OCI-LY1 (cell line): ENCODE data around the gene PIP4K2C.
A peak's percentile ranks its signal among the peaks of the same experiment; 100 is the strongest.

ENCODE experiments used
- H2AFZ ChIP-seq: fragments of 200-600 bp; sonication (generic), shearing (Covaris generic); 2 replicates; pipeline ENCODE4 v1.6.0; 2014; ENCODE audit warnings: antibody characterized with exemption, mild to moderate bottlenecking, low read length
- H3F3A ChIP-seq: fragments of 200-600 bp; sonication (generic), shearing (Covaris generic); 2 replicates; pipeline ENCODE4 v1.6.0; 2014; ENCODE audit warnings: mild to moderate bottlenecking, antibody characterized with exemption, low read length, moderate library complexity; ENCODE audit not compliant: insufficient read depth
- H3K27ac ChIP-seq: fragments of 200-600 bp; sonication (generic); 2 replicates; pipeline ENCODE4 v1.5.1; 2014; ENCODE audit warnings: low read length, mixed run types, mild to moderate bottlenecking, low read depth; ENCODE audit not compliant: poor library complexity, severe bottlenecking
- H3K27me3 ChIP-seq: fragments of 200-600 bp; sonication (generic); 2 replicates; pipeline ENCODE4 v1.6.0; 2014; ENCODE audit warnings: antibody characterized with exemption, mild to moderate bottlenecking, low read length, moderate library complexity; ENCODE audit not compliant: insufficient read depth
- H3K36me3 ChIP-seq: fragments of 200-600 bp; sonication (generic); 2 replicates; pipeline ENCODE4 v1.6.1; 2014; ENCODE audit warnings: mild to moderate bottlenecking, antibody characterized with exemption, low read length, moderate library complexity, mixed read lengths; ENCODE audit not compliant: insufficient read depth
- H3K4me1 ChIP-seq: fragments of 200-600 bp; sonication (generic); 2 replicates; pipeline ENCODE4 v1.5.1; 2014; ENCODE audit warnings: mild to moderate bottlenecking, low read length, moderate library complexity; ENCODE audit not compliant: insufficient read depth, severe bottlenecking
- H3K4me2 ChIP-seq: fragments of 200-600 bp; sonication (generic), shearing (Covaris generic); 2 replicates; pipeline ENCODE4 v1.6.1; 2014; ENCODE audit warnings: low read length
- H3K4me3 ChIP-seq: fragments of 200-600 bp; sonication (generic); 2 replicates; pipeline ENCODE4 v1.5.1; 2014; ENCODE audit warnings: low read length, low read depth, mild to moderate bottlenecking, mixed read lengths; ENCODE audit not compliant: poor library complexity, severe bottlenecking
- H3K79me2 ChIP-seq: fragments of 200-600 bp; shearing (Covaris generic); 2 replicates; pipeline ENCODE4 v1.6.1; 2016; ENCODE audit warnings: mixed run types, low read length, mixed read lengths; ENCODE audit not compliant: insufficient read depth
- H3K9ac ChIP-seq: fragments of 200-600 bp; sonication (generic), shearing (Covaris generic); 2 replicates; pipeline ENCODE4 v1.6.1; 2014; ENCODE audit warnings: mild to moderate bottlenecking, low read length, mixed read lengths
- H3K9me2 ChIP-seq: fragments of 200-600 bp; sonication (generic), shearing (Covaris generic); 2 replicates; pipeline ENCODE4 v1.6.1; 2014; ENCODE audit warnings: low read depth, mild to moderate bottlenecking, low read length, mixed read lengths
- H3K9me3 ChIP-seq: fragments of 200-600 bp; shearing (Covaris generic); 2 replicates; pipeline ENCODE4 v1.6.1; 2014; ENCODE audit warnings: low read length, mixed read lengths
- H4K20me1 ChIP-seq: fragments of 200-600 bp; sonication (generic), shearing (Covaris generic); 2 replicates; pipeline ENCODE4 v1.6.0; 2016; ENCODE audit warnings: mild to moderate bottlenecking, low read length; ENCODE audit not compliant: insufficient read depth
- EZH2 ChIP-seq: fragments of 200-600 bp; sonication (generic), shearing (Covaris generic); IDR thresholded peaks from 2 replicates; pipeline ENCODE4 v1.8.0; 2017; ENCODE audit warnings: borderline replicate concordance, mixed run types, mild to moderate bottlenecking, antibody characterized with exemption, low read length, moderate library complexity, mixed read lengths
- TF ChIP-seq, protein P1 (sequence below): fragments of 200-600 bp; sonication (generic), shearing (Covaris generic); IDR thresholded peaks from 2 replicates; pipeline ENCODE4 v1.5.1; 2017; ENCODE audit warnings: mild to moderate bottlenecking, antibody characterized with exemption, low read length, moderate library complexity, mixed read lengths

PIP4K2C gene

GRCh38 chr12:57637364-57637763, 46.4 kb downstream of the PIP4K2C start:
- Histone ChIP-seq H3K79me2 (no peaks in the 10 kb centered on the region), H3K4me2 (no peak overlapping the region), H3K27me3 (no peaks in the 10 kb centered on the region), H3K4me1 (peaks cover 10% of the 10 kb centered on the region), H3K36me3 (no peaks in the 10 kb centered on the region), H3K9me2 (no peaks in the 10 kb centered on the region), H3K9ac (no peak overlapping the region), H3K27ac (no peak overlapping the region), H4K20me1 (no peaks in the 10 kb centered on the region), H3F3A (no peaks in the 10 kb centered on the region), H3K4me3 (no peak overlapping the region), H2AFZ (no peak overlapping the region), H3K9me3 (no peaks in the 10 kb centered on the region)
- TF ChIP-seq, protein P1, sequence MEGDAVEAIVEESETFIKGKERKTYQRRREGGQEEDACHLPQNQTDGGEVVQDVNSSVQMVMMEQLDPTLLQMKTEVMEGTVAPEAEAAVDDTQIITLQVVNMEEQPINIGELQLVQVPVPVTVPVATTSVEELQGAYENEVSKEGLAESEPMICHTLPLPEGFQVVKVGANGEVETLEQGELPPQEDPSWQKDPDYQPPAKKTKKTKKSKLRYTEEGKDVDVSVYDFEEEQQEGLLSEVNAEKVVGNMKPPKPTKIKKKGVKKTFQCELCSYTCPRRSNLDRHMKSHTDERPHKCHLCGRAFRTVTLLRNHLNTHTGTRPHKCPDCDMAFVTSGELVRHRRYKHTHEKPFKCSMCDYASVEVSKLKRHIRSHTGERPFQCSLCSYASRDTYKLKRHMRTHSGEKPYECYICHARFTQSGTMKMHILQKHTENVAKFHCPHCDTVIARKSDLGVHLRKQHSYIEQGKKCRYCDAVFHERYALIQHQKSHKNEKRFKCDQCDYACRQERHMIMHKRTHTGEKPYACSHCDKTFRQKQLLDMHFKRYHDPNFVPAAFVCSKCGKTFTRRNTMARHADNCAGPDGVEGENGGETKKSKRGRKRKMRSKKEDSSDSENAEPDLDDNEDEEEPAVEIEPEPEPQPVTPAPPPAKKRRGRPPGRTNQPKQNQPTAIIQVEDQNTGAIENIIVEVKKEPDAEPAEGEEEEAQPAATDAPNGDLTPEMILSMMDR, result 0 out of 2 replicates have a peak, but pooled peaks have one; percentile 13
- no peak for TF ChIP-seq EZH2

DNA sequence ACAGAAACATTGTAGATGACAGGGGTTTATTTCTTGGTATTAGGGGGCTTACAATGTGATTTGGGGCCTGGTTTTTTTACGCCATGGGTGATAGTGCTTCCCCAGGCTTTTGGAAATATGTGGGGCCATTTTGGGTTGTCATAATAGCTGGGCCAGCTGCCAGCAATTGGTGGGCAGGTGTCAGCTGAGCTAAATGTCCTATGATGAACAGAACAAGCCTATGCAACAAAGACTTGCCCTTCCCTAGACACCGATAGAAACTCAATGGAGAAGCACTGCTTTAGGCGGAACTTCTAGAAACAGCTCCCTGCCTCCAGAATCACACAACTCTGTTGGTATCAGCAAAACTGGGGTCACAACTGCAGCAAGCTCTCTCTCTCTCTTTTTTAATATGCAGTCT, 47.1 kb downstream of the PIP4K2C start:
- Histone ChIP-seq H2AFZ (no peak overlapping the region), H3F3A (no peaks in the 10 kb centered on the region), H3K4me3 (no peak overlapping the region), H3K4me1 (peaks cover 5% of the 10 kb centered on the region), H3K79me2 (no peaks in the 10 kb centered on the region), H3K9ac (no peak overlapping the region), H3K36me3 (no peaks in the 10 kb centered on the region), H3K4me2 (no peak overlapping the region), H4K20me1 (no peaks in the 10 kb centered on the region), H3K27ac (no peak overlapping the region), H3K27me3 (no peaks in the 10 kb centered on the region), H3K9me3 (no peaks in the 10 kb centered on the region), H3K9me2 (no peaks in the 10 kb centered on the region)
- TF ChIP-seq, protein P1, result no peak
- TF ChIP-seq EZH2, result no peak

DNA sequence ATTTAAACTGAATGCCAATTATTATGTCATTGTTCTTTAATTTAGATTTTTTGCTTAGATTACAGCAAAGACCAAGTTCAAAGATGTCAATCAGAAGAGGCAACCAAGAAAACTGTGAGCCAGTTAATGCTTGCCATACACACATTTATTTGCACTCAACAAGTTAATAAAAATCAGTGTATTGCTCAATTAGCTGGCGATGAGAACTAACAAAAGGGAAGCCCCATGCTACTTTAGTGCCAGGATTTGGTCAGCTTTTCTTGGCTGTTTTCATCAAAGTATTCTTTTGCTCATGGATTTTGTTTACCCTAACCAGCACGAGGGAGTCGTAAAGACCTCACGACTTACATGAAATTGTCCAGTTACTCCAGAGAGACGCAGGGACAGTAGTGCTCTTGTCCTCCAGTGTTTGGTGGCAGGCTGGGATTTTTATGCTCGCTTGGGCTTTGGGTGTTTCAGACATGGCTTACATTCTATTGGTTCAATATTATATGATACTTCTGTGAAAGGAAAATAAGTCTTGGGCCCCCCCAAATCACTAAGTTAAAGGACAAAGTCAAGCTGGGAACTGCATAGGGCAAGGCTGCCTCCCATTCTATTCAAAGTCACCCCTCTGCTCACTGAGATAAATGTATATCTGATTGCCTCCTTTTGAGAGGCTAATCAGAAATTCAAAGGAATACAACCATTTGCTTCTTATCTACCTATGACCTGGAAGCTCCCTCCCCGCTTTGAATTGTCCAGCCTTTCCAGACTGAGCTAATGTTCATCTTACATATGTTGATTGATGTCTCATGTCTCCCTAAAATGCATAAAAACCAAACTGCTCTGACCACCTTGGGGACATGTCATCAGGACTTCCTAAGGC, 49.4 kb downstream of the PIP4K2C start:
- TF ChIP-seq EZH2, result no peak
- Histone ChIP-seq H3K9me3 (no peaks in the 10 kb centered on the region), H4K20me1 (no peaks in the 10 kb centered on the region), H3K27me3 (no peaks in the 10 kb centered on the region), H3K4me3 (no peak overlapping the region), H3K27ac (no peak overlapping the region), H3K36me3 (no peaks in the 10 kb centered on the region), H2AFZ (no peak overlapping the region), H3K4me1 (no peaks in the 10 kb centered on the region), H3K79me2 (no peaks in the 10 kb centered on the region), H3K9ac (no peak overlapping the region), H3K9me2 (no peaks in the 10 kb centered on the region), H3K4me2 (no peak overlapping the region), H3F3A (no peaks in the 10 kb centered on the region)
